ENCODE results near the gene LCE3B. TPM values are rescaled to one million over a fixed set of nuclear protein-coding genes. Genes with fewer than 3 reads are reported as not detected.

The LCE3B gene
- total RNA-seq, 3 donors from 2014 or later, result not detected

DNA sequence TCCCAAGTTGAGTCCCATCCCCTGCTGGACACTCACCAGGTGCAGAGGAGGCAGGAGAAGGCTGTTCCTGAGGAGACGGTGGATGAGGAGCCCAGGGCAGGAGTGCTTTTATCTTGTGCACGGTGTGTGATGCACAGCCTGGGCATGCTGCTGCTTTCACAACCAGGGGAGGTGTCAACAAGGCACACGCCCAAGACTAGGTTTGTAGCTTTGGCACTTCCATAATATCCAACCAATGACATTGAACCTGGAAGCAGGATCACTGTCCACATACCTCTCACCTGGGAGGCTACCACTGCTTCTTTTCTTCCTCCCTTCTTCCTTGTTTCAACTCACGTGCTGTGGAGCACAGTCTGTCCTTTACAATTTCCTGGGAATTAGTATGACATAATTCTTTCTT lies 33.2 kb upstream of the LCE3B start, which contains the start of gene LCE3D:
Gene LCE3D, minus strand, starts transcription at position 84 of the 400 bp plus-strand sequence. CDS start 580 bp downstream, outside the sequence.
- no peaks in the 10 kb centered on the region for H3K27me3 ChIP-seq
- no peak for DNase-seq (ENCODE audit: low spot score in 2 of 2)
- no peak within 1 kb of the TSS for H3K4me3 ChIP-seq
- H3K27ac ChIP-seq, result no peak within 1 kb of the TSS
- no peaks in the 10 kb centered on the region for H3K9me3 ChIP-seq
- no peaks in the 10 kb centered on the region for H3K4me1 ChIP-seq
- no peaks in the 10 kb centered on the region for H3K36me3 ChIP-seq
- TF ChIP-seq POLR2A (IDR thresholded peaks at IDR 0.05) (no peak), POLR2AphosphoS5 (IDR thresholded peaks at IDR 0.05) (no peak), CTCF (IDR thresholded peaks at IDR 0.05) (no peak)
- intact Hi-C loops (cut with DNase I; ENCODE audit: low total_unique reads), result no loop called here

GRCh38 chr1:152582647-152583046 lies 31.0 kb upstream of the LCE3B start:
- no peaks in the 10 kb centered on the region for H3K4me1 ChIP-seq
- no peak overlapping the region for H3K4me3 ChIP-seq
- H3K36me3 ChIP-seq, result no peaks in the 10 kb centered on the region
- intact Hi-C loops (cut with DNase I; ENCODE audit: low total_unique reads), result no loop called here
- H3K9me3 ChIP-seq, result no peaks in the 10 kb centered on the region
- DNase-seq (ENCODE audit: low spot score in 2 of 2), result no peak
- H3K27ac ChIP-seq, result no peak overlapping the region
- no peaks in the 10 kb centered on the region for H3K27me3 ChIP-seq
- TF ChIP-seq POLR2AphosphoS5 (IDR thresholded peaks at IDR 0.05) (no peak), CTCF (IDR thresholded peaks at IDR 0.05) (no peak), POLR2A (IDR thresholded peaks at IDR 0.05) (no peak)

- no peaks in the 10 kb centered on the region for H3K27me3 ChIP-seq
- no peaks in the 10 kb centered on the region for H3K36me3 ChIP-seq
- H3K9me3 ChIP-seq, result no peaks in the 10 kb centered on the region
- no peak for DNase-seq (ENCODE audit: low spot score in 2 of 2)
- intact Hi-C loops (cut with DNase I; ENCODE audit: low total_unique reads), result loop anchor here (5.0 kb wide), 1 partner anchor 357 kb away; no protein-coding TSS in a partner anchor
- H3K4me1 ChIP-seq, result no peaks in the 10 kb centered on the region
- TF ChIP-seq POLR2A (IDR thresholded peaks at IDR 0.05) (no peak), CTCF (IDR thresholded peaks at IDR 0.05) (no peak), POLR2AphosphoS5 (IDR thresholded peaks at IDR 0.05) (no peak)
- H3K4me3 ChIP-seq, result no peak overlapping the region
- H3K27ac ChIP-seq, result no peak overlapping the region
These were observed 28.0 kb upstream of the LCE3B start for GRCh38 chr1:152585586-152585985.

- no peak overlapping the region for H3K27ac ChIP-seq
- H3K27me3 ChIP-seq, result no peaks in the 10 kb centered on the region
- DNase-seq (ENCODE audit: low spot score in 2 of 2), result no peak
- H3K4me3 ChIP-seq, result no peak overlapping the region
- no peaks in the 10 kb centered on the region for H3K9me3 ChIP-seq
- no peaks in the 10 kb centered on the region for H3K36me3 ChIP-seq
- intact Hi-C loops (cut with DNase I; ENCODE audit: low total_unique reads), result no loop called here
- no peaks in the 10 kb centered on the region for H3K4me1 ChIP-seq
- TF ChIP-seq POLR2AphosphoS5 (IDR thresholded peaks at IDR 0.05) (no peak), POLR2A (IDR thresholded peaks at IDR 0.05) (no peak)
These were observed 16.6 kb upstream of the LCE3B start for GRCh38 chr1:152596986-152597385.

DNA sequence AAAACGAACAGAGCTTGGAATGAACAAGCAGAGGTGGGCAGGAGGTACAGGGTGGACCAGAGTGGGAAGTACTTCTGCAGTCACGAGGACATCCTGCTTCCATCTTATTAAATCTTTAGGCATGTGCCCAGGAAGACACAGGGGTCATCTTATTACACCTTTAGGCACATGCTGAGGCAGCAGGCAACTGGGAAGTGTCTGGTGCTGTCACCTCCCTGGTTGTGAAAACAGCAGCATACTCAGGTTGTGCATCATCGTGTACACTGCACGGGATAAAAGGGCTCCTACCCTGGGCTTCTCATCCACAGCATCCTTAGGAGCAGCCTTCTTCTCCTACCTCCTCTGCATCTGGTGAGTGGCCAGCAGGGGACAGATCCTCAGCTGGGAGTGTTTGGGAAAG lies 13.7 kb upstream of the LCE3B start, which contains the start of gene LCE3C:
Gene LCE3C, plus strand, starts transcription at position 301 of the 400 bp plus-strand sequence. CDS start 498 bp downstream, outside the sequence.
- no peaks in the 10 kb centered on the region for H3K27me3 ChIP-seq
- no peaks in the 10 kb centered on the region for H3K4me1 ChIP-seq
- no peak for DNase-seq (ENCODE audit: low spot score in 2 of 2)
- no peaks in the 10 kb centered on the region for H3K9me3 ChIP-seq
- H3K36me3 ChIP-seq, result no peaks in the 10 kb centered on the region
- TF ChIP-seq CTCF (IDR thresholded peaks at IDR 0.05) (no peak), POLR2A (IDR thresholded peaks at IDR 0.05) (no peak), POLR2AphosphoS5 (IDR thresholded peaks at IDR 0.05) (no peak)
- H3K27ac ChIP-seq, result no peak within 1 kb of the TSS
- intact Hi-C loops (cut with DNase I; ENCODE audit: low total_unique reads), result no loop called here
- H3K4me3 ChIP-seq, result no peak within 1 kb of the TSS
